GM10266 (cell line): ENCODE data around the gene SREBF2.

Source experiments
- DNase-seq: peaks from one replicate; pipeline ENCODE4 v3.0.0; 2012; ENCODE audit errors: extremely low spot score
- TF ChIP-seq, protein P1 (sequence below): IDR thresholded peaks from 2 replicates; pipeline ENCODE4 v1.5.1; 2012; ENCODE audit warnings: mild to moderate bottlenecking, low read depth; ENCODE audit not compliant: control insufficient read depth, insufficient read depth; ENCODE audit errors: missing control alignments

The SREBF2 gene

DNA sequence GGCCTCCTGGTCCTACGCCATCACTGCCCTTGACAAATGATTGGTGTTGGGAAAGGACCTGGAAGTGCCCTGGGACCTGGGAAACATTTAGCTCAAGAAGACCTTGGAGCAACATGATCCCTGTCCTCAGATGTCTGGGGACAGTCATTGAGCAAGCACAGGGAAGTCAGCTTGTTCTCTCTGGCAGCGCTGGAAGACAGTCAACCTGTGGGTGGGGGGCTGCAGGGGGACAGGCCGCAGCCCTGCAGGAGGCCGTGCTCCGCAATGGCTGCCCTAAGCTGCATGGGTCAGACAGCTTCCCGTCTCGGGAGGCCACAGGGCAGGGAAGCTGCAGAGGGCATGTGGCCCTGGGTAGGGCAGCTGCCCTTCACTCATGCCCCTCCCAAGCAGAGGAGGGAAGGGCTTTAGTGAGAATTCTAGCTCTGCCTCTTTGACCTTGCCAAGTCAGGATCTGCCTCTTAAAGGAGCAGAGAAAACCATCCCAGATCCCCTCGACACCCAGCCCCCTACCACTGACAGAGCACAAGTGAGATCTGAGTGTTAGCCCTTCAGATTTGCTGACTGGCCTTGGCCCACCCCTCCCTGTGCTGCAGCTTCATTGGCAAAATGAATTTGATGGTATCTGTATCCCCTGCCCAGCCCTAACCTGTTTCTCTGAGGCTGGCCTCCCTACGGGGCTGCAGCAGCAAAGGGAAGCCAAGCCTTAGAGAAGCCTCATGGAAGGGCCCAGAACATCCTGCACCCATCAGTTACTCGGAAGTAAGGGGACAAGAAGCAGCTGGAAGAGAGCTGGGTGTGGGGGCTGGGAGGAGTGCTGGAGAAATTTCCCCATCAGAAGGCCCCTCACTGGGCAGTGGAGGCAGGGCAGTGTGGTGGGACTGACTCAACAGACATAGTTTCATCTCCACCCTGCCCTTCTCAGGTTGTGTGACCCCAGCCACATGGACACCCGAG, 6.2 kb upstream of the SREBF2 start:
- no peak for DNase-seq
- TF ChIP-seq, protein P1, sequence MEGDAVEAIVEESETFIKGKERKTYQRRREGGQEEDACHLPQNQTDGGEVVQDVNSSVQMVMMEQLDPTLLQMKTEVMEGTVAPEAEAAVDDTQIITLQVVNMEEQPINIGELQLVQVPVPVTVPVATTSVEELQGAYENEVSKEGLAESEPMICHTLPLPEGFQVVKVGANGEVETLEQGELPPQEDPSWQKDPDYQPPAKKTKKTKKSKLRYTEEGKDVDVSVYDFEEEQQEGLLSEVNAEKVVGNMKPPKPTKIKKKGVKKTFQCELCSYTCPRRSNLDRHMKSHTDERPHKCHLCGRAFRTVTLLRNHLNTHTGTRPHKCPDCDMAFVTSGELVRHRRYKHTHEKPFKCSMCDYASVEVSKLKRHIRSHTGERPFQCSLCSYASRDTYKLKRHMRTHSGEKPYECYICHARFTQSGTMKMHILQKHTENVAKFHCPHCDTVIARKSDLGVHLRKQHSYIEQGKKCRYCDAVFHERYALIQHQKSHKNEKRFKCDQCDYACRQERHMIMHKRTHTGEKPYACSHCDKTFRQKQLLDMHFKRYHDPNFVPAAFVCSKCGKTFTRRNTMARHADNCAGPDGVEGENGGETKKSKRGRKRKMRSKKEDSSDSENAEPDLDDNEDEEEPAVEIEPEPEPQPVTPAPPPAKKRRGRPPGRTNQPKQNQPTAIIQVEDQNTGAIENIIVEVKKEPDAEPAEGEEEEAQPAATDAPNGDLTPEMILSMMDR, result no peak

DNA sequence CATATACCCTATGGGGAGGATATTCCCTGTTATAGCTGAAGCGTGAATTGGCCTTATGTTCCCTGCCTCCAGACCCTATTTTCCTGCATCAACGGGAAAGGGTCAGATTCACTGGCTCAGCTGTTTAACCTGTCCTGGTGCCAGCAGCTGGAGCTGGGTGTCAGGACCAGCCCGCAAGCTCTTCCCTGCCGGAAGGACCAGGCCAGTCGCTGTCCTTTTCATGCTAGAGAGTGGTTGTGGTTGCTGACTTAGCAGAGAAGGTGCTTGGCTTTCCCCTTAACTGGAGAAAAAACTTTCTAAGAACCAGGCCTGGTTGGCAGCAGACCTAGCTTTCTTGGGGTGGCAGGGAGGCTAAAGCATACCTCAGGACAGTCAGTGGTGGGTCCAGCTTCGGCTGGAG, 5.2 kb upstream of the SREBF2 start:
- DNase-seq, result no peak
- TF ChIP-seq, protein P1, result no peak

DNA sequence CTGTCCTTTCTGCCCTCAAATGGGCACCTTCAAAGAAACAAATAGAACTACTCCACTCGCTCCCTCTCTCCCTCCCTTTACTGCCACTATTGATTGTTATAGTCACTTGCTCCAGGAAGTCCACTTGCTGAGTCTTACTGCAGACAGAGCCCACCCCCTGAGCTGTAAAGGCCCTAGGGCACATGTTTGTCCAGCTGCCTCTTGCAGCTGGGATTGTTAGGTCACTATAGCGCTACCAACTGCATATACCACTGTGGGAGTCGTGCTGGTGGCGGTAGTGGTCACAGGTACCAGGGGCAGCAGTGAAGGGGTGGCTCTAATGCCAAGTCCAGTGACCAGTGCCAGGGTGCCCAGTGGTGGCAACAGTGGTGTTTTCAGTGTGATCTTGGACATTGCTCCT, 4.4 kb upstream of the SREBF2 start:
- TF ChIP-seq, protein P1, result no peak
- DNase-seq, result no peak

GRCh38 chr22:41830174-41830573, 2.7 kb upstream of the SREBF2 start:
- DNase-seq, result no peak
- TF ChIP-seq, protein P1, result no peak

GRCh38 chr22:41831383-41831782, 1.5 kb upstream of the SREBF2 start:
- no peak for DNase-seq
- TF ChIP-seq, protein P1, result no peak

- DNase-seq, result no peak
- TF ChIP-seq, protein P1, result no peak
These were observed 915 bp upstream of the SREBF2 start for GRCh38 chr22:41831828-41832552.

DNA sequence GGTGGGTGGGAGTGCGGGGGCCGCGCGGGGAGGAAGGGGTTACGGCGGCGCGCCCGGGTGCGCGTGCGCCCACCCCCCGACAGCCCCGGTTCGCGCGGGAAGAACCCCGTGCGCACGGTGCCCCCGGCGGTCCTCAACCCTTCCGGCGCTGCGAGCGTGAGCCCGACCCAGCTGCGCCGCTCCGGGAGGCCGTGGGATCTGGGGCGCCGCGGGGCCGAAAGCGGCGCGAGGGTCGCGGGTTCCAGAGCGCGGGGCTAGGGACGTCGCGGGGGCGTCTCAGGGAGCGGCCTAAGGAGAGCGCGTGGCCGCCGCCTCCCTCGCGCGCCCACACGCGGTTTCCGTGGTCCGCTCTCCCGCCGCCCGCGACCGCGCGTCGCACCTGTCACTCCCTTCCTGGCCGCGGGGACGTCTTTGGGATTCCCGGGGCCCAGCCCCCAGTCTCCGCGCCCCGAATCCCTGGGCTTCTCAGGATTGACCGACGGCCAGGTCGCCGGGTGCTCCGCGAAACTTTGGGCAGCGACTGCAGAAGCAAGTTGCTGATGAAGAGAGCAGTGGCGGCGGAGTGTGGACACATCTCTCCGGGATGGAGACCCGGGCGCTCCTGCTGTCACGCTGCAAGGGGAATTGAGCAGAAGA, 582 bp downstream of the SREBF2 start:
- peak; percentile 58 for DNase-seq
- TF ChIP-seq, protein P1, result no peak
